CD4-positive, alpha-beta T cell treated with Interleukin-15 for 1 hour (primary cell): ENCODE data around the gene HBM.
"Not testable (repeated sequence)": the region's sequence is repeated elsewhere in the genome, so short reads cannot be mapped to it uniquely, and the experiment has no call there.

Experiments
- DNase-seq: peaks from one replicate; pipeline ENCODE4 v3.0.0-alpha.2; 2020

The HBM gene

DNA sequence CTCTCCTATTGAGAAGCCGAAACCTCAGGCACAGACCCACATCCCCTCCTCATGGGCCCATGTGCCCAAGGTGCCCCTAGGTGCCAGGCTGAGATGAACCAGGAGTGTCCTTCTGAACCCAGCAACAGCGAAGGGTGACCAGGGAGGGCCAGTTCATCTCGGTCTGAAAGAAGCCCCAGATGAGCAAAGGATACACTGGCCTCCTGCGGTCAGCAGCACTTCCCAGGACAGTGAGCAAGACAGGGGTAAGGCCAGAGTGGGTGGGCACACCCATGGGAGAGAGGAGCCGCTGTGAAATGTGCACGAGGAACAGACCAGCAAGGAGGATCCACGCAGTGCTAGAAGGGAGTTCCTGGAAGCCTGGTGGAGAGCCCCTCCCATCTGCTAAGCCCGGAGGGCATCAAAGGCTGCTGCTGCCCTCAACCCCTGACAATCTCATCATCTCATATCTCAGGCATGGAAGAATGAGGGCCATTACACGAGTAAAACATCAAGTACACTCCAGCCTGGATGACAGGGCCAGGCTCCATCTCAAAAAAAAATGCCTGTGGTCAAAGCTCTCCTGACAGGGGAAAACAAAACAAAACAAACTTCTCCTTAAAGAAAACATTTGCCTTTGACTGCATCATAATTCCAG, 16.6 kb upstream of the HBM start:
- no peak for DNase-seq

DNA sequence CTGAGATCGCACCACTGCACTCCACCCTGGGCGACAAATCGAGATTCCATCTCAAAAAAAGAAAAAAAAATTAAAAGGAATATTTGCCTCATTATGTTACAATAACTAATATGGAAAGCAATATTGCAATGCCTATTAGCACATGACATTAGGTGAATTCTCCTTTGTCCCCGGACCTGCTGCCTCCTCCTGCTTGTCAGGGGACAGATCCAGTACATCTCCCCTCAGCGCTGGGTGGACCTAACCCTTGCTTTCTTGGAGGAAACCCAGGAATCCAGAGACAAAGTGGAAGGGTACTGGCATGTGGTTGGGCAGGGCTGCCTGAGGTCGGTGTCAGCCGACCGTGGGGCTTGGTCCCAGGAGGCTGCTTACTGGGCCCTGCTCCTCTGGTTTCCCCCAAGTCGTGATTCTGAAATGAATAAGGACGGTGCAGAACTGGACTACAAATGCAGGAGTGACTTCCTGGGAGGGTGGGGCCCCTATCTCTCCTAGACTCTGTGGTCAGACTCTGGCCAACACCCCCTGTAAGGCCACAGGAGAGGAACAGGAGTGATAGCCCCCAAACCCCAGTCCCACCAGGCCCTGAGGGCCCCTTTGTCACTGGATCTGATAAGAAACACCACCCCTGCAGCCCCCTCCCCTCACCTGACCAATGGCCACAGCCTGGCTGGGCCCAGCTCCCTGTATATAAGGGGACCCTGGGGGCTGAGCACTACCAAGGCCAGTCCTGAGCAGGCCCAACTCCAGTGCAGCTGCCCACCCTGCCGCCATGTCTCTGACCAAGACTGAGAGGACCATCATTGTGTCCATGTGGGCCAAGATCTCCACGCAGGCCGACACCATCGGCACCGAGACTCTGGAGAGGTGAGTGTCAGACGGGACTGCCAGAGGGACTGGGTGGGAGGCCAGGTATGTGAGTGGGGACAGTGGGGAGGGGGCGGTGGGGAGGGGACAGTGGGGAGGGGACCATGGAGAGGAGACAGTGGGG, 13.3 kb upstream of the HBM start, which contains the start of gene HBZ:
HBZ (plus strand) TSS at position 504 of the 988 bp plus-strand sequence; CDS start at position 770, 266 bp downstream.
- no peak for DNase-seq

DNA sequence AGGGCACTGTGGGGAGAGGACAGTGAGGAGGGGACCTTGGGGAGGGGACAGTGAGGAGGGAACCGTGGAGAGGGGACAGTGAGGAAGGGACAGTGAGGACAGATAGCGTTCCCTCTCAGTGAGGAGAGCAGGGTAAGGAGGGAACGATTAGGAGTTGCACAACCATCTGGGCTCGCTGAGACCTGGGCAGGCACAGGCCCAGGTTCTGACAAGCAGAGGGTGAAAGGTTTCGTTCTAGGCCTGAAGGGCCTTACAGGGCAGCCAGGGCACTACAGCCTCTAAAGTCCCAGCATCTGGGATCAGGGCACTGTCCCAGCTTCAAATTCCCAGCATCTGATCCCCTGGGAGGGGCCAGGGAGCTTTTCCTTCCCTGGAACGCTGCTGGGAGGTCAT, 12.7 kb upstream of the HBM start:
- DNase-seq, result not testable (repeated sequence)

DNA sequence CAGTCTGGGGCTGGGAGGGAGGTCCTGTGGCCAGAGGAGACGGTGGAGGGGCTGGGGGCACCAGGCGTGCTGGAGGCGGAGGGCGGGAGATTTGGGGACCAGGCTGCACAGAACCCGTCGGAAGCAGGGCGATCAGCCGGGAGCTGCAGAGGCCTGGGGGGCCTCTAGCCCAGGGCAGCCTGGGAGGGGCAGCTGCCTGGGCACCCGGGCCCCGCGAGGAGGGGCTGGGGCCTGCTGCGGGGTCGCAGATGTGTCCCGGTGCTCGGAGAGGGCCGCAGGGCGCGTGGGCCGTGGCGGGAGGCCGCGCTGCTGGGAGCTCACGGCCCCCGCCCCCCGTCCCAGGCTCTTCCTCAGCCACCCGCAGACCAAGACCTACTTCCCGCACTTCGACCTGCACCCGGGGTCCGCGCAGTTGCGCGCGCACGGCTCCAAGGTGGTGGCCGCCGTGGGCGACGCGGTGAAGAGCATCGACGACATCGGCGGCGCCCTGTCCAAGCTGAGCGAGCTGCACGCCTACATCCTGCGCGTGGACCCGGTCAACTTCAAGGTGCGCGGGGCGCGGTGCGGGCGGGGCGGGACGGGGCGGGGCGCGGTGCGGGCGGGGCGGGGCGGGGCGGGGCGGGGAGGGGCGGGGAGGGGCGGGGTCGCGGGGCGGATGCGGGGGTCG, 12.1 kb upstream of the HBM start:
- not testable (repeated sequence) for DNase-seq

DNA sequence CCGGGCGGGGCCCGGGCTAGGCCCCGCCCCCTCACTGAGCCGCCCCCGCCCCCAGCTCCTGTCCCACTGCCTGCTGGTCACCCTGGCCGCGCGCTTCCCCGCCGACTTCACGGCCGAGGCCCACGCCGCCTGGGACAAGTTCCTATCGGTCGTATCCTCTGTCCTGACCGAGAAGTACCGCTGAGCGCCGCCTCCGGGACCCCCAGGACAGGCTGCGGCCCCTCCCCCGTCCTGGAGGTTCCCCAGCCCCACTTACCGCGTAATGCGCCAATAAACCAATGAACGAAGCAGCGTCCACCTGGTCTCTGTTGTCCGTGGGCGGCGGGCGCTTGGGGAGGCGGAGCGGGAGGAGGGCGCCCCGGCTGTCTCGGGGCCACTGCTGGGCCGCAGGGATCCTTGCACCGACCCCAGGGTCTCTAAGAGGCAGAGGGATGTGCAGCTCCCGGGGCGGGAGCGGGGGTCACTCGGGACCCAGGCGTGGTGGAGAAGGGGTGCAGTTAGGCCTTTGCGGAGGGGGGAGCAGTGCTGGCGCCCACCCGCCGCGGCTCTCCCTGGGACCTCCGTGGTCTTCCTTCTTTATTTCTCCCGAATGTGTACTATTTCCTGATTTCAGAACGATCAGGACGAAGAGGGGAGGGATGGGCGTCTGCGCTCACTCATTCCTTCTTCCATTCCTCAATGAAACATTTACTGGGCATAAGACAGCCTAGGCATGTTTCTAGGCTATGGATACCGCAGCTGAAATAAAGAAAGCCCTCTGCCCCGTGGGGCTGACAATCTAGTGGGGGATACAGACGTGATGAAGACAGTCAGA, 11.4 kb upstream of the HBM start:
- DNase-seq, result no peak

DNA sequence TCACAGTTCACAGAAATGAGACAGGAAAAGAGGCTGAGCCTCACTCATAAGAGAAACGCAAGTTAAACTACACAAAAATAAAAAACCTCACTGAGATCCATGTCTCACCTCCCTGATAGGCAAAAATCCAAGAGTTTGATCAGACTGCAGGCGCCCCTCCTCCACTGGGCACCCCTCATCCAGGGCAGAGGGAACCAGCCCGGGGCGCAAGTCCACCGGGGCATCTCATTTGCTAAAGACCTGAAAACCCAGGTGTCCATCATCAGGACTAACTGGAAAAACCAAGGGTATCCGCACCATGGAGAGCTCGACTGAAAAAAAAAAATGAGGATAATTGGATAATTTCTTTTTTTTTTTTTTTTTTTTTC, 10.8 kb upstream of the HBM start:
- DNase-seq, result no peak

DNA sequence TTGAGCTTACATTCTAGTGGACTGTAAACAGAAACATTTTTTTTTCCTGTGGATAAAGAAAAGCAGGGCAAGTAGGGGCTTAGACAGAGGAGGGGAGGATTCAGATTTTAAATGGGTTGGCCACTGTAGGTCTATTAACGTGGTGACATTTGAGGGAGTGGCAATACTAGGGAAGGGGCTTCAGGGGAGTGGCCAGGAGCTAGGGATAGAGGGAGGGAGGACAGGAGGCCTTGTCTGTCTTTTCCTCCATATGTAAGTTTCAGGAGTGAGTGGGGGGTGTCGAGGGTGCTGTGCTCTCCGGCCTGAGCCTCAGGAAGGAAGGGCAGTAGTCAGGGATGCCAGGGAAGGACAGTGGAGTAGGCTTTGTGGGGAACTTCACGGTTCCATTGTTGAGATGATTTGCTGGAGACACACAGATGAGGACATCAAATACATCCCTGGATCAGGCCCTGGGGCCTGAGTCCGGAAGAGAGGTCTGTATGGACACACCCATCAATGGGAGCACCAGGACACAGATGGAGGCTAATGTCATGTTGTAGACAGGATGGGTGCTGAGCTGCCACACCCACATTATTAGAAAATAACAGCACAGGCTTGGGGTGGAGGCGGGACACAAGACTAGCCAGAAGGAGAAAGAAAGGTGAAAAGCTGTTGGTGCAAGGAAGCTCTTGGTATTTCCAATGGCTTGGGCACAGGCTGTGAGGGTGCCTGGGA, 6.5 kb upstream of the HBM start:
- DNase-seq, result no peak

DNA sequence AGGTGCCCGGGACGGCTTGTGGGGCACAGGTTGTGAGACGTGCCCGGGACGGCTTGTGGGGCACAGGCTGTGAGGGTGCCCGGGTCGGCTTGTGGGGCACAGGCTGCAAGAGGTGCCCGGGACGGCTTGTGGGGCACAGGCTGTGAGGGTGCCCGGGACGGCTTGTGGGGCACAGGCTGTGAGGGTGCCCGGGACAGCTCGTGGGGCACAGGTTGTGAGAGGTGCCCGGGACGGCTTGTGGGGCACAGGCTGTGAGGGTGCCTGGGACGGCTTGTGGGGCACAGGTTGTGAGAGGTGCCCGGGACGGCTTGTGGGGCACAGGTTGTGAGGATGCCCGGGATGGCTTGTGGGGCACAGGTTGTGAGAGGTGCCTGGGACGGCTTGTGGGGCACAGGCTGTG, 5.5 kb upstream of the HBM start:
- not testable (repeated sequence) for DNase-seq

DNA sequence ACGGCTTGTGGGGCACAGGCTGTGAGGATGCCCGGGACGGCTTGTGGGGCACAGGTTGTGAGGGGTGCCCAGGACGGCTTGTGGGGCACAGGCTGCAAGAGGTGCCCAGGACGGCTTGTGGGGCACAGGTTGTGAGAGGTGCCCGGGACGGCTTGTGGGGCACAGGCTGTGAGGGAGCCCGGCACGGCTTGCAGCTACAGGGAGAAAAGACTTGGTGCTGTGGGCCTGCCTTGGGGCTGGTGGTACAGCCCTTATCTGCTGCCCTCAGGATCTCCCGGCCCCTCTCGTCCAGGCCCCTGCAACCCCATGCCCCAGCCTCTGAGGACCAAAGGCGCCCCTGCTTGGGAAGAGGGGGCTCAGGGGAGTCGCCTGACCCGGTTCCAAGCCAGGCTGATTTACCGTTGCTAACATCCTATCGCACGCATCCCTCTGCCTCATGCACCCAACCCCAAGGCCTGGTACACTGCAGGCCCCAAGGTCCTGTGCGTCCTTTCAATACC, 5.0 kb upstream of the HBM start:
- no peak for DNase-seq

DNA sequence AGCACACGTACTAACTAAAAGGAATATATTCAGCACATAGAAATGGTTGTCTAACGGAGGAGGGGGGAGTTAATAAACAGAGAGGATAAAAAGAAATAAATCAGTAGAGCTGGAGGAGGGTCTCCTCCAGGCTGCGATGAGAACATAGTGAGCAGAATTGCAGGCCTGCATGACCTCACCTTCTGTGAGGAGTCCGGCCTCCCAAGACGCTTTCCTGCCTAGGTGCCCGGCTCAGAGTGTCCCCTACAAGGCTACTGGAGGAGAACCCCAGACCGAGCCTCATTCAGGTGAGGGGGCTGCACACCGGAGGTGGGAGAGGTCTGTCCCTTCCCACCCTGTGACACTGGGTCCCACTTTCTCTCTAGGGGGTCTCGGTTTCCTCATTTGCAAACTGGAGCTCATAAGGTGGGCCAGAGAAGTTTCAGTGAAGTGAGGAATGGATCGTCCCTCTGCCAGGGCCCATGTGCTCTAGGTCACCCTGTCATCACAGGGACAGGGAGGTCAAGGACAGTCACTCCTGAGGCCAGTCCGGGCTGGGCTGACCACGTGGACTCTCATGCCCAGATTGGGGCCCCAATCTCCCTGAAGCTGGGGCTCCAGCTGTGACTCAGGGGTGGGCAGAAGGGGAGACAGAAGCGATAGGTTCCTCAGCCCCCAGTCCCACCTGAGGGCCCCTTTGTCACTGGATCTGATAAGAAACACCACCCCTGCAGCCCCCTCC, 3.3 kb upstream of the HBM start:
- DNase-seq, result no peak

DNA sequence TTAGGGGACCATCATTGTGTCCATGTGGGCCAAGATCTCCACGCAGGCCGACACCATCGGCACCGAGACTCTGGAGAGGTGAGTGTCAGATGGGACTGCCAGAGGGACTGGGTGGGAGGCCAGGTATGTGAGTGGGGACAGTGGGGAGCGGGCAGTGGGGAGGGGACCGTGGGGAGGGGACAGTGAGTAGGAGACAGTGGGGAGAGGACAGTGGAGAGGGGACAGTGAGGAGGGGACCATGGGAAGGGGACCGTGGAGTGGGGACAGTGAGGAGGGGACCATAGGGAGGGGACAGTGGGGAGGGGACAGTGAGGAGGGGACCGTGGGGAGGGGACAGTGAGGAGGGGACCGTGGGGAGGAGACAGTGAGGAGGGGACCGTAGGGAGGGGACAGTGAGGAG, 2.6 kb upstream of the HBM start:
- not testable (repeated sequence) for DNase-seq

DNA sequence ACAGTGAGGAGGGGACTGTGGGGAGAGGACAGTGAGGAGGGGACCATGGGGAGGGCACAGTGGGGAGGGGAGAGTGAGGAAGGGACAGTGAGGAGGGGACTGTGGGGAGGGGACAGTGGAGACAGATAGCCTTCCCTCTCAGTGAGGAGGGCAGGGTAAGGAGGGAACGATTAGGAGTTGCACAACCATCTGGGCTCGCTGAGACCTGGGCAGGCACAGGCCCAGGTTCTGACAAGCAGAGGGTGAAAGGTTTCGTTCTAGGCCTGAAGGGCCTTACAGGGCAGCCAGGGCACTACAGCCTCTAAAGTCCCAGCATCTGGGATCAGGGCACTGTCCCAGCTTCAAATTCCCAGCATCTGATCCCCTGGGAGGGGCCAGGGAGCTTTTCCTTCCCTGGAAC, 2.1 kb upstream of the HBM start:
- DNase-seq, result not testable (repeated sequence)

DNA sequence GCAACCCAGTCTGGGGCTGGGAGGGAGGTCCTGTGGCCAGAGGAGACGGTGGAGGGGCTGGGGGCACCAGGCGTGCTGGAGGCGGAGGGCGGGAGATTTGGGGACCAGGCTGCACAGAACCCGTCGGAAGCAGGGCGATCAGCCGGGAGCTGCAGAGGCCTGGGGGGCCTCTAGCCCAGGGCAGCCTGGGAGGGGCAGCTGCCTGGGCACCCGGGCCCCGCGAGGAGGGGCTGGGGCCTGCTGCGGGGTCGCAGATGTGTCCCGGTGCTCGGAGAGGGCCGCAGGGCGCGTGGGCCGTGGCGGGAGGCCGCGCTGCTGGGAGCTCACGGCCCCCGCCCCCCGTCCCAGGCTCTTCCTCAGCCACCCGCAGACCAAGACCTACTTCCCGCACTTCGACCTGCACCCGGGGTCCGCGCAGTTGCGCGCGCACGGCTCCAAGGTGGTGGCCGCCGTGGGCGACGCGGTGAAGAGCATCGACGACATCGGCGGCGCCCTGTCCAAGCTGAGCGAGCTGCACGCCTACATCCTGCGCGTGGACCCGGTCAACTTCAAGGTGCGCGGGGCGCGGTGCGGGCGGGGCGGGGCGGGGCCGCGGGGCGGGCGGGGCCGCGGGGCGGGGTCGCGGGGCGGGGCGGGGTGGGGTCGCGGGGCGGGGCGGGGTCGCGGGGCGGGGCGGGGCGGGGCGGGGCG, 1.5 kb upstream of the HBM start:
- not testable (repeated sequence) for DNase-seq

DNA sequence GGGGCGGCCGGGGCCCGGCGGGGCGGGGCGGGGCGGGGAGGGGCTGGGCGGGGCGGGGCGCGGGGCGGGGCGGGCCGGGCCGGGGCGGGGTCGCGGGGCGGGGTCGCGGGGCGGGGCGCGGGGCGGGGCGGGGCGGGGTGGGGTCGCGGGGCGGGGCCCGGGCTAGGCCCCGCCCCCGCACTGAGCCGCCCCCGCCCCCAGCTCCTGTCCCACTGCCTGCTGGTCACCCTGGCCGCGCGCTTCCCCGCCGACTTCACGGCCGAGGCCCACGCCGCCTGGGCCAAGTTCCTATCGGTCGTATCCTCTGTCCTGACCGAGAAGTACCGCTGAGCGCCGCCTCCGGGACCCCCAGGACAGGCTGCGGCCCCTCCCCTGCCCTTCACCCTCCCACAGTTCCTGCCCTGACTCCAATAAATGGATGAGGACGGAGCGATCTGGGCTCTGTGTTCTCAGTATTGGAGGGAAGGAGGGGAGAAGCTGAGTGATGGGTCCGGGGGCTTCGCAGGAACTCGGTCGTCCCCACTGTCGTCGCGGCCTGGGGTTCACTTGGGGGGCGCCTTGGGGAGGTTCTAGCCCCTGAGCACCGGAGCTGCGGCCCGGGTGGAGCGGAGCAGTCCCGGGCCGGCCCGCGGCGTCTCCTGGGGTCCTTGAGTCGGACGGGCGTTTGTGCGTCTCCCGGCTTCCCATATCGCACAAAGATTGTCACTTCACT, 795 bp upstream of the HBM start:
- DNase-seq, result no peak

DNA sequence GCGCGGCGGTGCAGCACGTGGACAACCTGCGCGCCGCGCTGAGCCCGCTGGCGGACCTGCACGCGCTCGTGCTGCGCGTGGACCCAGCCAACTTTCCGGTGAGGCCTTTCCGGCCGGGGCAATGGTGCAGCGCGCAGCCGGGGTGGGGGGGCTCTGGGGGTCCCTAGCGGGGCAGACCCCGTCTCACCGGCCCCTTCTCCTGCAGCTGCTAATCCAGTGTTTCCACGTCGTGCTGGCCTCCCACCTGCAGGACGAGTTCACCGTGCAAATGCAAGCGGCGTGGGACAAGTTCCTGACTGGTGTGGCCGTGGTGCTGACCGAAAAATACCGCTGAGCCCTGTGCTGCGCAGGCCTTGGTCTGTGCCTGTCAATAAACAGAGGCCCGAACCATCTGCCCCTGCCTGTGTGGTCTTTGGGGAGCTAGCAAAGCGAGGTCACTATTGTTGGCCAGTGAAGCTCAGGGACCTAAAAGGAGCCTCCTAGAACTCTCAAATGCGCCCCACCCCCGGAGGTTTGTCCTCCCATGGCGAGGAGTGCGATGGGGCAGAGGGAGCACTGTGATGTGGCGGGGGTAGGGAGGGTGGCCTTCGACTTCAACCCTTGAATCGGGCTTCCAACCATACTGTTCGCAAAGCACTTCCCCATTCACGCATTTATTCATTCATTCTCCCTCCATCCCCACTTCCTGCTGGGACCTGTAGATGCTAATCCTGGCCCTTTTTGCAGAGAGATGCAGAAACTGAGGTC, 770 bp downstream of the HBM start:
- no peak for DNase-seq

DNA sequence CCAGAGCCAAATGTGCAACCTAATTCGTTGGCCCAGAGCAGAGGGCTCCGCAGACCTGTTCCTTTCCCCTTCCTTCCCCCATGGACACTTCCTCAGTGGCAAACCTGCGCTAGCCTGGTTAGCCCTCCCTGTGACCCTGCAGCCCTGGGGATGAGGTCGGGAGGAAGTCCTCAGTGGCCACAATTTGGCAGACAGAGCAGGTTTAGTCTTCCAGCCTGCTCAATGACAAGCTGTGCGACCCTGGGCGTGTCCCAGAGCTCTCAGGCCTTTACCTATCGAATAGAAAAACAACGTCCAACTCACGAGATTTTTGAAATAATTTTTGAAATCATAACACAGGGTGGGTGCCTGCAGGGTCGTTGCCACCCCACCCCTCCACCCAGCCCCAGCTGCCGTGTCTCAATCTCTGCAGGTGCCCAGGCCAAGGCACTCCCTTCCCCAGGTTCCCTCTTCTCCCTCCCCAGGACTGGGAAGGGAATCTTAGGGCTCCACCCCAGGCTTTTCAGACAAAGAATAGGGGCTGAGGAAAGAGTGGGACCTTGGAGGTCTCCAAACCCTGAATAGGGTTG, 1.4 kb downstream of the HBM start:
- DNase-seq, result no peak

DNA sequence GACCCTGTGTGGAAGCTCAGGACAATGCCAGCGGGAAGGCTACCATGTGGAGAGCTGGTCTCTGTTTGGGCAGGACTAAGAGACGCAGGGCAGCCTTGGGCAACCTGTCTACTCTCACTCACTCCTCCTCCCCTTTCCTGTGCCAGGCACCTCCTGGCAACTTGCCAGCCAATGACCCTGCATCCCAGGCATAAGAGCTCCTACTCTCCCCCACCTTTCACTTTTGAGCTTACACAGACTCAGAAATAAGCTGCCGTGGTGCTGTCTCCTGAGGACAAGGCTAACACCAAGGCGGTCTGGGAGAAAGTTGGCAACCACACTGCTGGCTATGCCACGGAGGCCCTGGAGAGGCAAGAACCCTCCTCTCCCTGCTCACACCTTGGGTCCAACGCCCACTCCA, 2.6 kb downstream of the HBM start:
- DNase-seq, result no peak

DNA sequence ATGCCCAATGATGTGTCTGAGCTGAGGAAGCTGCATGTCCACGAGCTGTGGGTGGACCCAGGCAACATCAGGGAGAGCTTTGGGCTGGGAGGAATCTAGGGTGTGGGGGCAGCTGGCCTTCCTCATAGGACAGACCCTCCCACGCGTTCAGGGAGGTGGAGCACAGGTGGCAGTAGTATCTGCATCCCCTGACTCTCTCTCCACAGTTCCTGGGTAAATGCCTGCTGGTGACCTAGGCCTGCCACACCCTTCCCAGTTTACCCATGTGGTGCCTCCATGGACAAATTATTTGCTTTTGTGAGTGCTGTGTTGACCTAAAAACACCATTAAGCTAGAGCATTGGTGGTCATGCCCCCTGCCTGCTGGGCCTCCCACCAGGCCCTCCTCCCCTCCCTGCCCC, 3.2 kb downstream of the HBM start:
- no peak for DNase-seq

DNA sequence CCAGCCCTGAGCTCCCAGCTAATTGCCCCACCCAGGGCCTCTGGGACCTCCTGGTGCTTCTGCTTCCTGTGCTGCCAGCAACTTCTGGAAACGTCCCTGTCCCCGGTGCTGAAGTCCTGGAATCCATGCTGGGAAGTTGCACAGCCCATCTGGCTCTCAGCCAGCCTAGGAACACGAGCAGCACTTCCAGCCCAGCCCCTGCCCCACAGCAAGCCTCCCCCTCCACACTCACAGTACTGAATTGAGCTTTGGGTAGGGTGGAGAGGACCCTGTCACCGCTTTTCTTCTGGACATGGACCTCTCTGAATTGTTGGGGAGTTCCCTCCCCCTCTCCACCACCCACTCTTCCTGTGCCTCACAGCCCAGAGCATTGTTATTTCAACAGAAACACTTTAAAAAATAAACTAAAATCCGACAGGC, 4.3 kb downstream of the HBM start:
- not testable (repeated sequence) for DNase-seq
